AG08395 (cell line): ENCODE results near the gene EREG.
"Not testable (repeated sequence)": the region's sequence is repeated elsewhere in the genome, so short reads cannot be mapped to it uniquely, and the experiment has no call there.

Experiments
- DNase-seq: peaks from one replicate; pipeline ENCODE4 v3.0.0; 2012; ENCODE audit warnings: mixed read lengths, low spot score

Gene EREG

DNA sequence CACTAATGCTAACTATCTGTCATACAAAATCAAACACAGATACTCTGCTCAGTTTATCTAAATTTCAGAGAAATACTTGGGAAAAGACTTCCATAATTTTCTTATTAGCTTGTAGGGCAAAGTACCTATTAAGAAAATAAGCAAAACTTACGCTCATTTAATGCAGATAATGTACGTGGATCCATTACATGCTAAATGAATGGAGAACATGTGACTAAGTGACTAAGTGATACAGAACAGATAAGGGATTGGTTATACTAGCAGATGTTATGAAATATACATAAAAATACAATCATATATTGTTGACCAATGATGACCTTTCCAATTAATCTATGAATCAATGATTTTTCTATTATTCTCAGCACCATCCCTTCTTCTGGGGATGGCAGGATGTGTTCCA lies 25.7 kb downstream of the EREG start:
- DNase-seq: no peak

DNA sequence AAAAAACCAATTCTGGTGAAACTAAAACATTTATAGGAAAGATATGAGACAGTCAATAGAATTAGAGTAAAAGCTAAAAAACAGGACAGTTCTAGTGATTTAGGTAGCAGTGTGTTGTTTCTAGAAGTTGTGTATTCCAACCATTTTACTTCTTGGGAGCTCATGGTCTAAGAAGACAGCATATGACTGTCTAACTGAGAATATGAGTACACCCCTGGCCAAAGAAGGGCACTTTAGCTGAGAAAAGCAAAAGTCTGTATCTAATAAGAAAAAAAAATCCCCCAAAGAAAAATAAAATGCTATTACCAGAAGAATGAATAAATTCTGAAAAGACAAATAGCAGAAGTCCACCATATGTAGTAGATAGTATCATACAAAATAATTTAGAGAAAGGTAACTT lies 26.4 kb downstream of the EREG start:
- no peak for DNase-seq

DNA sequence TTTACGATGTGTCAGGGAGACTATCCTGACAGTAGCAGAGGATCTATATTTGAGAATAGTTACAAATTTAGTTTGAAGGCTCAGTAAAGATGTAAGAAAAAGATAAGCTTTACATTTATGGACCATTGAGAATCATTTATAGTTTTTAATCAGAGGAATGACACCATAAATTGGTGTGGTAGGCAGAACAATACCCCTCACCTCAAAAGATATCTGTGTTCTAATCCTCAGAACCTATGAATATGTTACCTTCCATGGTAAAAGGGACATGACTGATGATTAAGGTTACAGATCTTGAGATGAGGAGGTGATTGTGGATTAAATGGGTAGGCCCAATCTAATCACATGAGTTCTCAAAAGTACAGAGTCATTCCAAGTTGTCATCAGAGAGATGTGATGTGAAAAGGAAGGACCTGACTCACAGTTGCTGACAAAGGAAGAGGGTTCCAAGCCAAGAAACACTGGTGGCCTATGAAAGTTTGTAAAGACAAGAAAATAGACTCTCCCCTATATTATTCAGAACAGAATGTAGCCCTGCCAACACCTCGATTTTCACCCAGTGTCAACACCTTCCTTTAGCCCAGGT lies 27.0 kb downstream of the EREG start:
- no peak for DNase-seq

DNA sequence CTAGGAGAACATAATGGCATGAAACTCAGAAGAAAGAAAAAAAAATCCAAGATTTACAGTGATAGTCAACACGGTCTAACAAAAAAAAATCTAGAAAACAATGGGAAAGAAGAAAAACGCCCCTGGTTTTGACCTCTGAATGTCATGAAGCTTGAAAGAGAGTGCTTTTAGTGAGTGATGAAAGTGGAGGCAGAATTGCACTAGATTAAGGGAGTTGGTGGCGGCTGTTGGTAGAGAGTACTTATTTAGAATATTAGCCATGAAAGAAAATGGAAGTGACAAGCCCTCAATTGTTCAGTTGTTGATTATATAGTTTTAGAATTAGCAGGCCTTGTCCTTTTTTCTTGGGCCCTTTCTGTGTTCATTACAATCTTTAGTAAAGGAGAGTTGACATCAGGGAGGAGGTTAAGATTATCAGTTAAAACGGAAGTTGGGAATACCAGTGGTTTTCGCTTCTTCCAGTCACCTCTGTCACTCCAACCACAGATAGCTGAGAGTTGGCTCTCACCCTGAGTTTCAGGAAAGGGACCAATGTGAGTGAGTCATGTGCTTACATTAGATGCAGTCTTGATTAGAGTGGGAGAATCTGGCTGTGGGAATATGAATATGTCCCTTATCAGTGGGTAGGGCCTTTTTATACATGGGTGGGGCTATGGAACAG lies 29.7 kb downstream of the EREG start:
- no peak for DNase-seq

DNA sequence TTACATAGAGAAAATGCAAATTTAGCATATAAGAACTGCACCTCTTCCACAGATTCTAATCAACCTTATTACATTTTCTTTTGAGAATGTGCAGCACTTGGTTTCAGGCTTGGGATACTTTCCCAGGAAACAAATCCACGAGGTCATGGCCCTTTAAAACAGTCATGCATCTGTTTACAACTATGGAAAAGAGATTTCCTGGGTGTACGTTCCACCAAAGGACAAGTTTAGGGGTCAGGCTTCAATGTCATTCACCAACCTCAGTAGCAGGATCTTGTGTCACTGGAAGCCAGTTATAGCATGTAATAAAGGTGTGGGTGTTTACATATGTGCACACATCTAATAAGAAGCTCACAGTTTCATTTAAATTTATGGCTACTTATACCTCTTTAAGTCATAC lies 30.7 kb downstream of the EREG start:
- DNase-seq: no peak

DNA sequence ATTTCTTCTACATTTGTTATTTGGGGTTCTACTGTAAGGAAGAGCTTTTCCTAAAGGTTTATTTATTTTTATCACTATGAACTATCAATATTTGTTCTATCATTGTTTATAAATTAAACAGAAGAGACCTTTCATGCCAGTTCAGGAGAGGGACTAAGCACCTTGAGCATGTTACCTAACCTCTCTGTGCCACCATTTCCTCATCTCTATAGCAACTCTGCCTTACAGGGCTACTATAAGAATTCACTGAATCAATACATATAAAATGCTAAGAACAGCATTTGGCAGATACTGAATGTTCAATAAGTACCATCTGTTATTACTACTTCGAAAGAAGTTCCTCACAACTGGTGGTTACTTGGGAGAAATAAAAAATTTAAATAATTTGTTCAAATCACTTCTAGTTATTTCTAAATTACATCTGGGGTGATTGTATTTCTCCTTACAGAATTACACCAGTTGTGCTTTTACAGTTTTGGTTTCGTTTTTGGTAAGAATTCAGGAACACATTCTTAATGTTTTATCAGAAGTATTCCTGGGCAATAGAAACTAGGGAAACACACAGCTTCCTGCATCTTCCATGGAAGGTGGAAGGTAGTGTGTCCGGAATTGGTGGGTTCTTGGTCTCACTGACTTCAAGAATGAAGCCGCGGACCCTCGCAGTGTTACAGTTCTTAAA lies 32.9 kb downstream of the EREG start:
- DNase-seq: no peak

DNA sequence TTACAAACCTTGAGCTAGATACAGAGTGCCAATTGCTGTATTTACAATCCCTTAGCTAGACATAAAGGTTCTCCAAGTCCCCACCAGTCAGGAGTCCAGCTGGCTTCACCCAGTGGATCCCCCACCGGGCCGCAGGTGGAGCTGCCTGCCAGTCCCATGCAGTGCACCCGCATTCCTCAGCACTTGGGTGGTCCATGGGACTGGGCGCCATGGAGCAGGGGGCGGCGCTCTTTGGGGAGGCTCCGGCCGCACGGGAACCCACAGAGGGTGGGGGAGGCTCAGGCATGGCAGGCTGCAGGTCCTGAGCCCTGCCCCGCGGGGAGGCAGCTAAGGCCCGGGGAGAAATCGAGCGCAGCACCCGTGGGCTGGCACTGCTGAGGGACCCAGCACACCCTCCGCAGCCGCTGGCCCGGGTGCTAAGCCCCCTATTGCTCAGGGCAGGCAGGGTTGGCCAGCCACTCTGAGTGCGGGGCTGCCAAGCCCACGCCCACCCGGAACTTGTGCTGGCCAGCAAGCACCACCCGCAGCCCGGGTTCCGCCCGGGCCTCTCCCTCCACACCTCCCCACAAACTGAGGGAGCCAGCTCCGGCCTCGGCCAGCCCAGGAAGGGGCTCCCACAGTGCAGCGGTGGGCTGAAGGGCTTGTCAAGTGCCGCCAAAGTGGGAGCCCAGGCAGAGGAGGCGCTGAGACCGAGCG lies 34.1 kb downstream of the EREG start:
- DNase-seq: not testable (repeated sequence)

DNA sequence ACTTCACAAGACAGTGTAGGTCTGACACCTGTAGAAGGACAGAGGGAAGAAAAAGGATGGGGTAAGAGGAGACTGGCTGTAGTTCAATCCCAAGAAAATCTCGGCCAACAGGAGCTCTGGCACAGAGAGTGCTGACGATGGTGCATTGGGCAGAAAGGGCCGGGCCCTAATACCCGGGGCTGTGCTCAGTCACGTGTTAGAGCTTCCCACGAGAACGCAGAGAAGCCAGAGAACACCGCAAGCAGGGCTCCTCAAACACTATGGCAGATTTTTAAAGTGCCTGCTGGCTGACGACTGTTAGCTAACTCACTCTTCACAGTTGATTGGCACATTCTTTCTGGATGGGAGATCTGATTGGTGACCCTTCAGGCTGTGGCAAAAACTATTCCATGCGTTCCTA lies 35.5 kb downstream of the EREG start:
- no peak for DNase-seq

DNA sequence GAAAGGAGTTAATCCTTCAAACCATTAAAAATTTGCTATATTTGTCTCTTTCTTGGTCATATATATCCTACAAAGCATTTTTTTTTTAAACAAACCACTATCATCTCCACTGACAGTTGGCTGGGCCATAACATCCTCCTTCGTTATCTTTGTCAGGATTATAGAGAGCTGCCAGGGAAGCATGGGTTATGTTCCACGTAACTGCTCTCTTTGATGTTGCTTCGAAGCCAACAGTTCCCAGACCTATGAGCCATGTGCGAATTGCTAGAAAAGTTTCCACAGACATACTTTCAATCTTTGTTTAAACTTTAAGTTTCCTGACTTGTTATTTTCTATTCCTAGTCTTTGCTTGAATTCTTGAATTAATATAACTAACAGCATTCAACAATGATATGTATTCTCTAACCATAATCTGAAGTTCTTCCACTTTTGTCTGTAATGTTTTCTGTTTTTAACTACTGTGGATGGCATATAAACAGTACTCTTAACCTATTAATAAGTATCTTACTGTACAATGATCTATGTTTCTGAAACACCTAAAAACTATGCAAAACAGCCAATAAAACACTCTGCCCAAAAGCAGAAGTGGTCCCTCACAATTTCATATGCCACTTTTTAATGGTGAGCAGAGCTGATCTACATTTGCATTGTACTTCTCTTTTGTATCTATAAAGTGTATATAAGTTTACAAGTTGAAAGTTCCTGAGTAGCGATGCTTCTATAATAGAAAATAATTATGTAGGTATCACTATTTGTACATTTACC lies 37.9 kb downstream of the EREG start:
- no peak for DNase-seq

DNA sequence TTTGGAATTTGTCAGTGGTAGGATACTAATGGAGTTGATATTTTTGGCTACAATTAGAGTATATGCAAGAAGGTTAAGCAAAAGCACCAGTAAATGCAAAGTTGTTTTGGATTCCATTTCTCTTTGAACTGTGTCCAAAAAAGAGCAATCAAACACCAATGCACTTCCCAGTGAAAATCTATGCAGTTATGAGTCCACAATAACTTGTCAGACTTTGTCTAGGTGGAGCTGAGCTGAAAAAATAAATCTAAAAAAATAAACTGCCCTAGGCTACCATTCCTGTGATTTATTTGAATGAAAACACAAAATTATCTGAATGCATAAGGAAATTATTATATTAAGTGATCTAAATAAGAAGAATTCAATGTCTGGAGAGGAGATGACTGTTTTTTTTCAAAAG lies 42.9 kb downstream of the EREG start:
- DNase-seq: no peak

DNA sequence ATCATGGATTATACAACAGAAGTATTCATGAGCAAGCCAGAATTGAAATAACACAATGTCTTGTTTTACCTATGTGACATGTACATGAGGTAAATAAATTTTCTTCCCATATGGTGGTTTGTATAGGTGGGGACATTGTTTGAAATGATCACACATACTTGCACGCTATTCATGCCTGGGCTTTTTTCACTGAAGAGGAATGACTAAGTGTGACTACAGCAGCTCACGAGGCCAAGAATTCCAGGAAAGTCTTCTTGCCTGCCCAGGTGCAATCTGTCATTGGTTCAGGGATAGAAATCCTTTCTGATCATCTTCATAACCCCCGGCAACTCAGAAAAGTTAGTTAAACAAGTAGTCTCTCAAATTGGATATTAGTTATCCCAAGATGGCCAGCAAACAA lies 43.7 kb downstream of the EREG start:
- DNase-seq: no peak

DNA sequence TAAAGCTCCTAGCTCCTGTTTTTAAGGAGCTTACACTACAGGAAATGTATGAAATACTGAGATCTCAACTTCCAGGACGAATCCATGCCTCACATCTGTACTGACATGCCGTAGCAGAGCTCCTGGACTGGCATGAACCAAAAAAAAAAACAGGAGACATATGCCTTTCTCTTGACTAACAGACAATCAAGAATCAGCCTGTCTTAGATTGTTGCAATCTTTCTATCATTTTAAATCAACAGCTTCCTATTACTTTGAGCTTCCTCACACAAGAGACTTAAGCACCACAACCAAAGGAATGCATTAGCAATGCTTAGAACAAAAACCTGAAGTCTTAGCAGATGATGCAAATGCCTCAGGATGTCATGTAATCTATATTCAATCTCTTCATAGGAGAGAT lies 45.3 kb downstream of the EREG start:
- no peak for DNase-seq

DNA sequence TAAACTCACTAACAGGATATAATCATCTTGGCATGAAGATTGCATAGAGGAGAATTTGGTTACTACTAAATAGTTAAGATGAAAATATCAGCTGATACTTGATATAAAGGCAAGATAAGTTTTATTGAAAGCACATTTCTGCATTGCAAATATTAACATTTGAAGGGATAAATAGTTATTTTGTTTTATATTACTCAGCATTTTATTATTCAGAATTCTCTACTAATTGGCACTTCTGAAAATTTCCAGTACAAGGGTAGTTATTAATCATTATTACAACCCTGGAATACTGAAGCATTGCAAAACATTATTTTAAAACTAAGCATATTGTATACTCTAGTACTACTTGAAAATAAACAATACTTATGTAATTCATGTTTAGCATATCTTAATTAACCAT lies 47.3 kb downstream of the EREG start:
- no peak for DNase-seq

DNA sequence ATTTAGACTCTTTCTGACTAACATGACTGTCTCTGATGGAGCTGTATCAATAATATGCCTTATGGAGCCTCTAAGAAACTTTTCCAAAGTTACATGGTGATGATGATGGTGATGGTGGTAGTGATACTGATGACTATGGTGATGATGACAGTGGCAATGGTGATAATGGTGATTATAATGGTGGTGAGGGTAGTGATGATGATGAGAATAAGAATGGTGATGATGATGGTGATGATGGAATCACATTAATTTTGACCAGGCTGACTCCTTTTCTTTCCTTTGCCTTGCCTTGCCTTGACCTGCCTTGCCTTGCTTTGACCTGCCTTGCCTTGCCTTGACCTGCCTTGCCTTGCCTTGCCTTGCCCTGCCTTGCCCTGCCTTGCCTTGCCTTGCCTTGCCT lies 48.3 kb downstream of the EREG start:
- no peak for DNase-seq

DNA sequence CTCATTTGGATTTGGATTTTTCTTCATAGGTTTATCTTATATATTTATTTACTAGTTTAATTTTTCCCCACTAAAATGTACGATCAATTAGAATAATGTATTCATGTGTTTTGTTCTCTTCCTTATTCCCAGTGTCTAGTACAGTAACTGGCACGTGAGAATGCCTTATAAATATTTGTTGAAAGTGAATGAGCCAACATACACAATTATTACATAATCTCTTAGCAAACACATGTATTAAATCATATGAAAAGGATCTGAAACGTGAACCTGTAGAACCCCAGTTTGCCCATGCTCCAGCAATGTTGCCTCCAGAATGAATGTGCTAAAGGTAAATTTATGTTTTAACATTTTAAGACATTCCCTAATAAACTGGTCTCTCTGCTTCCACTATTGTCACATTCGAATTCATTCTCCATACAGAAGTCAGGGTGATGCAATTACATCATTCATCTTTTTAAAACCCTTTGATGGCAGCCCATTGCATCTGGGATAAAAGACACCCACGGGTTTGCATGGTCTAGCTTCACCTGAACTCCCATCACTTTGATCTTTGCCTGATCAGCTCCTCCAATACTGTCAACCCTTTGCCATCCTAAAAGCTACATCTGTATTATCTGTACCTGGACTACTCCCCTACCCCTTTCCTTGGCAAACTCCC lies 49.3 kb downstream of the EREG start:
- DNase-seq: no peak

DNA sequence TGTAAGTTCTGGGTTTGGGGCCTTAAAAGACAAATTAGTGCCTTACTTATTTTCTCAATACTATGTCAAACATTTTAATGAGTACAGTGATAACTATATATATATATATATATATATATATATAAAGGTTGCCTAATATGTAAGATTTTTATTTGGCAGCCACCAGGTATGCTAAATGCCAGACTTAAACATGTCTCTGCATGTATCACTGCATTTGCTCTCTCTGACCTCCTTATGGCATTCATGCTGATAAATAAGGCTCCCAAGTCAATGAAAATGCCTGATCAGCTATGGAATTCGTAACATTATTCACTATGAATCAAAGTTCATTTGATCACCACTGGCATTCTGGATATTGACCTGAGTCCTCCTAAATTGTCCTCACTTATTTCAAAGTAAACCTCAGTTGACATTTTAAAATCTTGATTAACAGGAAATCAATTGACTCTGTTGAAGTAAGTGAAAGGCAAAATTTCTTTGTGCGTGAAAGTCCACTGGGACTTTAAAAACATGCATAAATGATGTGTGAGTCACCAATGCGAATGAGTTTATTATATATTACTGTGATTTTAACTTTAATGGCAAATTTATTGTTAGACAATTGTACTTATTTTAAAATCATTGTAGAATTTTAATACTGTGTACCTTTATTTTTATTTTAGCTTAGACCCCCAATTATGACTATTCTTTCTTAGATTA lies 50.8 kb downstream of the EREG start:
- no peak for DNase-seq

DNA sequence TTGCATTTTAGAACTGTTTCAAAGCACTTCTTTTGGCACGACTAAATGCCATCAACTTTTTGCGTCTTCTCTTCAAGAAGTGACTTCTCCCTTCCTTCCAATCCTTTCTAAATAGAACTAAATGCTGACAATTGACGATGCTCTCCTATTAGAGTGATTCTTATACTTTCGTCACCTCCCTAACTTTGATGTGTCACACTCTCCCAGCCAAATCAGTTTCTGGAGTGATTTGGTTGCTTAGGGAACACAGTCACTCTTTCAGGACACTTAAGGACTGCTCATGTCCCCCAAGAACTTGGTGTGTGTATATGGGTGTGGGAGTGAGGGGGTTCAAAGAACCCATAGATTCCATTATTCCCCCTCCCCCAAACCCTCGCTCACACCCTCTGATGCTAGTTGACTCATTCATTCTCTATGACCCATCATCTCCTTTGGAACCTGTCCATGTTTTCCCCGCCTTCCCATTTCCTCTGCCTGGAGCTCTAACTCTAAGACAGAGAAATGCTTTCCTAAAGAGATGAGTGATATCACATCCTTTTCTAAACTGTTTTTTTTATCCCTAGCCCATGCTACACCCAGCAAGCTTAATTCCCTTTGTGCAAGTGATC lies 53.2 kb downstream of the EREG start:
- DNase-seq: peak; percentile 34

DNA sequence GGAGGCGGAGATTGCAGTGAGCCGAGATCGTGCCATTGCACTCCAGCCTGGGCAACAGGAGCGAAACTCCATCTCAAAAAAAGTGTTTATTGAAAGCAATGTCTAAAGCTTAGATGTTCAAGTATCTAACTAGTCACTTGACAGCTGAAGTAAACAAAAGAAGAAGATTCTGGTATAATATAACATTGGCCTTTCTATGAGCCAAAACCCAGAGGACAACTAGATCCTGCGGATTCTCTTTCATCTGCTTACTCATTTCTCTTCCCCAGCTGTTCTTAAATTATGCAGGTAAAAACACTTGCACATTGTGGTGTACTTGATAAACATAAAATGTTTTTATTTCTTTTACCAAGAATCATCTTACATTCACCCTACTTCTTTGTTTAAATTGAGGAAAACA lies 55.9 kb downstream of the EREG start:
- DNase-seq: no peak

DNA sequence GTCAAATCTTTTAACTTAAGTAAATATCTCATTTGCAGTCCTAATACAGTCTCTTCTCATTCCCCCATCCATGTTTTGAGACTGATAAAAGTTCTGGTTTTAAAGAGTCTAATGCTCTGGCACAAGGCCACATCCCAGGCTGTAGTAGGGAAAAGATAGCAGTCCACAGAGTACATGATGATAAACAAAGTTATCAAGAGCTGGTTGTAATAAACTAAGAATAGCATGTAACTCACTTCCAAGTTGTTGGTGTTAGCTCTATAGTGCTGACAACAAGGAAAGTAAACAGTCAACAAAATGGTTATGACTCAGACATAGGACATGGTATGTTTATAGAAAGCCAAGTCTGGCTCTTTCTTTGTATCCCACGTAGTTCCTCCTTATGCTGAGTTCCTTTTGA lies 58.2 kb downstream of the EREG start:
- no peak for DNase-seq

DNA sequence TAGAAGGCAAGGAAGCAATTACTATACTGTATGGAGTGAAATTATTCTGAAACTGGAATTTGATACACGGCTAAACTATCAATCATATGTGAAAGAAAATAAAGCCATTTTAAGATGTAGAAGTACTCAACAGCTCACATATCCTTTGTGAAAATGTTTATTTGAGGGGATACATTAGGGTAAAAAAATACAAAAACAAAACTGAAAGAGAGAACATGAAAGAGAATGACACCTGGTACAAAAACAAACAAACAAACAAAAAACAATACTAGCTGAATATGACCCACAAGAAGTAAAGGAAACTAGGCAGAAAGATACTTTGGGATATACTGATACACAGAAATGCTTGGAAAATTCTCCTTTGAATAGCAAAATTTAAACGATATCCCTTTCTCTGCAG lies 59.2 kb downstream of the EREG start:
- DNase-seq: no peak

DNA sequence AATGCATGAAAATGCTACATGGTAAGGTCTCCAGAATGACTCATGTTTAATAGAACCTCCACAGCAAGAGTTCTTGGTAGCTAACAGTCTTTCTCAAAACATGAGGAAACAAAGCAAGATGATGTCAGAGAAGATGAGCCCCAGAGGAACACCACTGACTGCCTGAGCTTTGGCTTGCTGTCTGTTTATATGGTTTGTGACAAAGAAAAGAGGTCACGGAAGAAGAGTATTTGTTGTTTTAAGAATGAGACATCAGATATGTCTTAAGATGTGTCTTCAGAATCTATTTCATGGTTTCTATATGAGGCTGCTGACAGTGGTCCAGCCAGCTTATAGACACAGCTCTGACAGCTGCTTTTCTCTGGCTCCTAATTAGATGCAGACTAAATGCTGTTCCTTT lies 61.2 kb downstream of the EREG start:
- DNase-seq: no peak
